Thyroid gland (tissue), 4 donors: ENCODE results near the gene INPP5A. TPM values are rescaled to one million over a fixed set of nuclear protein-coding genes. Genes with fewer than 3 reads are reported as not detected.

Source experiments
- DNase-seq, 2 donors: peaks; one replicate each; pipeline ENCODE4 v3.0.0-alpha.2; 2019
- H3K27ac ChIP-seq, 3 donors: fragments of 200-600 bp; sonication (generic); 1 replicate in 2 of 3; 2 replicates in 1 of 3; pipeline ENCODE4 v1.5.1; 2016 to 2019; ENCODE audit warnings: mild to moderate bottlenecking in 1 of 3, moderate library complexity in 1 of 3
- H3K27me3 ChIP-seq: fragments of 200-600 bp; sonication (generic); one replicate; pipeline ENCODE4 v1.5.1; 2019
- H3K36me3 ChIP-seq, 2 donors: fragments of 200-600 bp; sonication (generic); one replicate each; pipeline ENCODE4 v1.5.1; 2016 to 2019
- H3K4me1 ChIP-seq, 2 donors: fragments of 200-600 bp; sonication (generic); one replicate each; pipeline ENCODE4 v1.5.1; 2017 to 2019
- H3K4me3 ChIP-seq, 3 donors: fragments of 200-600 bp; sonication (generic); replicated peaks in 1 of 3; 1 replicate in 2 of 3; 2 replicates in 1 of 3; pipeline ENCODE4 v1.5.1; 2016; ENCODE audit warnings: mild to moderate bottlenecking in 1 of 3
- H3K9me3 ChIP-seq: fragments of 200-600 bp; sonication (generic); one replicate; pipeline ENCODE4 v1.5.1; 2017
- POLR2A ChIP-seq, 2 donors: fragments of 450-650 bp; IDR thresholded peaks; one replicate each; pipeline ENCODE4 v1.6.1; 2017; ENCODE audit warnings: antibody characterized with exemption in 2 of 2, mild to moderate bottlenecking in 2 of 2, moderate library complexity in 1 of 2
- WGBS, 2 donors: methylation state at CpG; one replicate each; pipeline ENCODE4 v1.1.5; 2017; 5-methylcytosine and 5-hydroxymethylcytosine counted together
- intact Hi-C: fragments of 100-400 bp; cut with DNase I; formaldehyde crosslinking; loops from one replicate; pipeline ENCODE4 v1.15.1; 2023
- total RNA-seq, 4 donors: library from RNA; depleted of rRNA; stranded (reverse); fragments of >200 nt; gene quantifications; one replicate each; pipeline ENCODE4 v1.2.3, GENCODE V29; 2016
- TF ChIP-seq, protein P1 (sequence below), 6 experiments: fragments of 200-600 bp in 3 of 6; fragments of 450-650 bp in 3 of 6; sonication (generic) in 3 of 6; IDR thresholded peaks; one replicate each; pipeline ENCODE4 v1.5.1; 2016 to 2019; ENCODE audit warnings: antibody characterized with exemption in 6 of 6, mild to moderate bottlenecking in 2 of 6, inconsistent platforms in 1 of 6, moderate library complexity in 1 of 6

INPP5A gene
- total RNA-seq, 4 donors from 2014 or later, result 30.4 to 75.8 (median 41.1) TPM

DNA sequence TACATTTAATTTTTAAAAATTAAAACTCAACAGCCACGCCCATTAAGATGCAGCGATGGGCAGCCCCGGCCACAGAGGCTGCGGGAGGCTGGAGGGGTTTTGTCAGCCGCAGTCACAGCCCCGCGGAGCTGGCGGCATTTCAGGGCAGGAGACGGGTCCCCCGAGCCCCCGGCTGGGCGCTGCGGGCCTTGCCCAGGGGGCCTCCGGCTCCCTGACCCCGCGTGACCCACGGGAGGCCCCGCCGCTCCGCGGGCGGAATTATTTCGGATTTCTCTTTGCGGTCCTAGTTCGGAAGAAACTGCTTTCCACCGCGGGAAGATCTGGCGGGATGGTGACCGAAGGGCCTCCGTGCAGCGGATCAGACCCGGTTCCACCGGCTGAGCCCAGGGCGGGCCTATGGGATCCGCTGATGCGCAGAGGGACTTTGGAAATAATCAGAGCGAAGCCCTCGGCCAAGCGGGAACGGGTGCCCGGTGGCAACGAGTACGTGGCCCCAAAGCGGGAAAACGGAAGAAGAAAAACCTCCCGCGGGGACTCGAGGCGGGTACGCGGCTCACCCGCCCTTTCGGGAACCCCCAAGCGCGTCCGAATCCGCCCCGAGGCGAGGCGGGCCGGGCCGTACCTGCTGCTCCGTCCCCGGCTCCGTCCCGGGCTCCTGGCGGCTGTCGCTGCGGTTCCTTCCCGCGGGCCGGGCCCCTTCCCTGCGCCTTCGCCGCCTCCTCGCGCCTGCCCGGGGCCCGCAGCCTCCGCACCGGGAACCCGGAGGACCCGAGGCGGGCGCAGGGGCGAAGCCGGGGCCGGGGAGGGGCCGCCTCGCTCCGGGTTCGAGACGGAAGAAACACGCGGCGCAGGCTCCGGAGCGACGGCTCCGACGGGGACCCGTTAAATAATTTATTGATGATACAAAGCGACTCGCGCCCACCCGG, 246.6 kb downstream of the INPP5A start:
- H3K27ac ChIP-seq, result no peak overlapping the region
- 41 to 46% methylated on average over 30 to 35 of the region's 106 CpGs for WGBS, 2 donors
- no peak for TF ChIP-seq POLR2A (IDR thresholded peaks at IDR 0.05)
- TF ChIP-seq, protein P1, sequence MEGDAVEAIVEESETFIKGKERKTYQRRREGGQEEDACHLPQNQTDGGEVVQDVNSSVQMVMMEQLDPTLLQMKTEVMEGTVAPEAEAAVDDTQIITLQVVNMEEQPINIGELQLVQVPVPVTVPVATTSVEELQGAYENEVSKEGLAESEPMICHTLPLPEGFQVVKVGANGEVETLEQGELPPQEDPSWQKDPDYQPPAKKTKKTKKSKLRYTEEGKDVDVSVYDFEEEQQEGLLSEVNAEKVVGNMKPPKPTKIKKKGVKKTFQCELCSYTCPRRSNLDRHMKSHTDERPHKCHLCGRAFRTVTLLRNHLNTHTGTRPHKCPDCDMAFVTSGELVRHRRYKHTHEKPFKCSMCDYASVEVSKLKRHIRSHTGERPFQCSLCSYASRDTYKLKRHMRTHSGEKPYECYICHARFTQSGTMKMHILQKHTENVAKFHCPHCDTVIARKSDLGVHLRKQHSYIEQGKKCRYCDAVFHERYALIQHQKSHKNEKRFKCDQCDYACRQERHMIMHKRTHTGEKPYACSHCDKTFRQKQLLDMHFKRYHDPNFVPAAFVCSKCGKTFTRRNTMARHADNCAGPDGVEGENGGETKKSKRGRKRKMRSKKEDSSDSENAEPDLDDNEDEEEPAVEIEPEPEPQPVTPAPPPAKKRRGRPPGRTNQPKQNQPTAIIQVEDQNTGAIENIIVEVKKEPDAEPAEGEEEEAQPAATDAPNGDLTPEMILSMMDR (IDR thresholded peaks at IDR 0.05), result no peak
- no peak overlapping the region for H3K4me3 ChIP-seq
- H3K27me3 ChIP-seq, result peaks cover 18% of the 10 kb centered on the region
- H3K9me3 ChIP-seq, result no peaks in the 10 kb centered on the region
- intact Hi-C loops, result no loop called here
- H3K4me1 ChIP-seq, result peaks cover 9 to 39% of the 10 kb centered on the region in 2 donors
- peaks cover 0 to 4% of the 10 kb centered on the region in 2 donors for H3K36me3 ChIP-seq
- no peak for DNase-seq

DNA sequence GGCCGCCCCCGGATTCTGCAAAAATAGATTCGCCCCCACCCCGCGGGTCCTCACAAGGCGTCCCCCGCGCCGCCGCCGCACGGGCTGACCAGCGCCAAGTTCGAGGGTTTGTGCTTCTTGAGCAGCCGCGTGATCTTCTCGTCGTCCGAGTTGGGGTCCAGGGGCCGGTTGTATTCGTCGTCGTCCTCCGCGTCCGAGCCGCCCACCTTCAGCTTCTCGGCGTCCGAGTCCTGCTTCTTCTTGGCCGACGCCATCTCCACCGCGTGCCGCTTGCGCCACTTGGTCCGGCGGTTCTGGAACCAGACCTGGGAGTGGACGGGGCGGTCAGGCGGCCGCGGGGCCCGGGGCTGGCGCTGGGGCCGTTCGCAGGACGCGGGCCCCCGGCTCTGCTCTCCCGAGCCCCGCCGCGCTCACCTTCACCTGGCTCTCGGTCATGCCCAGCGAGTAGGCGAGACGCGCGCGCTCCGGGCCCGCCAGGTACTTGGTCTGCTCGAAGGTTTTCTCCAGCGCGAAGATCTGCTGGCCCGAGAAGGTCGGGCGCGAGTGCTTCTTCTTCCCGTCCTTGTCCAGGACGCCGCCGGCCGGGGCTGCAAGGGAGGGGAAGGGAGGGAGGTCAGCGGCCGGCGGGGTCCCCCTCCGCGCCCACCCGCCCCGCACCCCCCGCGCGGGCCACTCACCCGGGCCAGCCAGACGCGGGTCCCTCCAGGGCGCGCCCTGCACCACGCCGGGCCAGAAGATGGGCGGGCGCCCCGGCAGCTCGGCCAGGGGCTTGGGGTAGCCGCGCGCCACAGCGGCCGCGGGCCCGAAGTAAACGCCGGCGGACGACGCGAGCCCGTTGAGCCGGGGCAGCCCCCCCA, 247.5 kb downstream of the INPP5A start:
- Histone ChIP-seq H3K9me3 (no peaks in the 10 kb centered on the region), H3K4me3 (no peak overlapping the region), H3K4me1 (peaks cover 9 to 39% of the 10 kb centered on the region in 2 donors), H3K27me3 (peaks cover 18% of the 10 kb centered on the region), H3K36me3 (peaks cover 0 to 4% of the 10 kb centered on the region in 2 donors), H3K27ac (no peak overlapping the region)
- DNase-seq, result peak; percentile 22 to 28
- TF ChIP-seq, protein P1 (IDR thresholded peaks at IDR 0.05), result no peak
- no peak for TF ChIP-seq POLR2A (IDR thresholded peaks at IDR 0.05)
- intact Hi-C loops, result loop anchor here (5.0 kb wide), 1 partner anchor 133 kb away; no protein-coding TSS in a partner anchor
- 7 to 14% methylated on average over 14 to 24 of the region's 111 CpGs for WGBS, 2 donors

DNA sequence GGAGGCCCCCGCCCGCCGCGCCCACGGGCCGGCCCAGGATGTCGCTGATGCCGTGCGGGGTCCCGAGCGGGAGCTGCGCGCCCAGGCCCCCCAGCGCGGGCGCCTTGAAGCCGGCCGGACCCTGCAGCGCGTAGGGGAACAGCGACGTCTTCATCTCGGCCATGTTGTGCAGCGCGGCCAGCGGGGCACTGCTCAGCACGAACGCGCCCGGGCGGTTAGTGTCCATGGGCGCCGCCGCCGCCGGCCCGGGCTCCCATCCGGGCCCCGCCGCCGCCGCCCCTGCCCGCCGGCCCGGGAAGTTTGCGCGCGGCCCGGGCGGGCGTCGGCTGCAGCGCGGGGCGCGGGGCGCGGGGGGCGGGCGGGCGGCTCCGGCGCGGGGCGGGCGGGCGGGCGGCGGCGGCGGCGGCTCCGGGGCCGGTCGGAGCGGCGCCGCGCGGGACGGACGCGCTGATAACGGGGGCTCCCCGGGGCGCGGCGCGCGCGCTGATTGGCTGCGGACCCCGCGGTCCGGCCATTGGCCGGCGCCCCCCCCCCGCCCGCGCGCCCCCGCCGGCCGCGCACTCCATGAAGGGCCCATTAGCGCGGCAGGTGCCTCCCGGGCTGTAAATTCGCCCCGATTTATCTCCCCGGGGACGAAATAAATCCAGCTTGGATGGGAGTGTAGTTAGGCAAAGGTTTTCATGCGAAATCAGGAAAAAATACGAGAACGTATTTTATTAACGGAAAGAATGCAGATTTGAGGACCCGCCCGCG, 248.3 kb downstream of the INPP5A start, which contains the start of gene NKX6-2:
Gene NKX6-2 (minus strand): TSS at position 425 of the 753 bp plus-strand sequence. CDS start 199 bp downstream, at position 226.
- no peaks in the 10 kb centered on the region for H3K9me3 ChIP-seq
- 2 to 5% methylated on average over 14 to 28 of the region's 119 CpGs for WGBS, 2 donors
- DNase-seq, result no peak
- TF ChIP-seq, protein P1 (IDR thresholded peaks at IDR 0.05), result no peak
- TF ChIP-seq POLR2A (IDR thresholded peaks at IDR 0.05), result no peak
- intact Hi-C loops, result loop anchor here (5.0 kb wide), 1 partner anchor 134 kb away; no protein-coding TSS in a partner anchor
- peaks cover 18% of the 10 kb centered on the region for H3K27me3 ChIP-seq
- peaks cover 9 to 39% of the 10 kb centered on the region in 2 donors for H3K4me1 ChIP-seq
- H3K27ac ChIP-seq, result no peak within 1 kb of the TSS
- no peaks in the 10 kb centered on the region for H3K36me3 ChIP-seq
- H3K4me3 ChIP-seq, result no peak within 1 kb of the TSS

DNA sequence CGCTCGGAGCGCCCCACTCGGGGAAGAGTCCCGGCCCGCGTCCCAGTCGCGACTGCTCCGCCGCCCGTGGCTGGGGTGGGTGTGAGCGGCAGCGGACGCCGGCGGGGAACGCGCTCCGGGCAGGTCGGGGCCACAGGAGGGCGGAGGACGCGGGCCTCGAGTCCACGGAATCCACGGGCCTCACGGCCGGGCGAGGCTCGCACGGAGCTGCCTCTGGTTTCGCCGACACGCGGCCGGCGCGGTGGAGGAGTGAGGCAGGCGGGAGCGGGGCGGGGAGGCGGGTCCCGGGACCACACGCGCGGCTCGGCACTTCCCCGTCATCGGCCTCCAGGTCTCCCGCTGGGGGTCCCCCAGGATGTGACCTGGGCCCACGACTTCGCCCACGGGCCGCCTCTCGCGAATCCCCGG, 248.9 kb downstream of the INPP5A start:
- 3 to 5% methylated on average over 6 to 31 of the region's 58 CpGs for WGBS, 2 donors
- DNase-seq, result no peak
- Histone ChIP-seq H3K4me3 (no peak overlapping the region), H3K4me1 (peaks cover 9 to 39% of the 10 kb centered on the region in 2 donors), H3K27ac (no peak overlapping the region), H3K27me3 (peaks cover 18% of the 10 kb centered on the region), H3K36me3 (no peaks in the 10 kb centered on the region), H3K9me3 (no peaks in the 10 kb centered on the region)
- intact Hi-C loops, result loop anchor here (5.0 kb wide), 1 partner anchor 134 kb away; no protein-coding TSS in a partner anchor
- TF ChIP-seq, protein P1 (IDR thresholded peaks at IDR 0.05), result no peak
- no peak for TF ChIP-seq POLR2A (IDR thresholded peaks at IDR 0.05)
